IPS-NIHi7 (cell line): Measurements from ENCODE around the gene CCT8L2.
"Not testable (repeated sequence)": the region's sequence is repeated elsewhere in the genome, so short reads cannot be mapped to it uniquely, and the experiment has no call there.

Experiments
- DNase-seq: peaks from one replicate; pipeline ENCODE4 v3.0.0; 2012; ENCODE audit warnings: mixed read lengths; ENCODE audit errors: extremely low spot score

Gene CCT8L2

DNA sequence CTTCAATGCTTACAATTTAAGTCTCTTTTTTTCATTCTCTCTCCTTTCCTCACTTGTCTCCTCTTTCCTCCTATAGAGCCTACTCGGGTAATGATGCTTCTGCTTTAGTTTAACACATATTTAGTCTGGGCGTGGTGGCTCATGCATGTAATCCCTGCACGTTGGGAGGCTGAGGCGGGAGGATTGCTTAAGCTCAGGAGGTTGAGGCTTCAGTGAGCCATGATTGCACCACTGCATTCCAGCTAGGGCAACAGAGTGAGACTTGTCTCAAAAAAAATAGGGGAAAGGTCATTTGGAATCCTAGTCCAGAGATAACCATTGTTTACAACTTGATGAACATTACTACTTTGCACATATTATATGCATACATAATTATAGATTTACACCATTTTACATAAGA is 1.4 kb upstream of the CCT8L2 start:
- DNase-seq, result no peak

GRCh38 chr22:16592231-16592630 is 379 bp downstream of the CCT8L2 start:
- DNase-seq, result not testable (repeated sequence)

DNA sequence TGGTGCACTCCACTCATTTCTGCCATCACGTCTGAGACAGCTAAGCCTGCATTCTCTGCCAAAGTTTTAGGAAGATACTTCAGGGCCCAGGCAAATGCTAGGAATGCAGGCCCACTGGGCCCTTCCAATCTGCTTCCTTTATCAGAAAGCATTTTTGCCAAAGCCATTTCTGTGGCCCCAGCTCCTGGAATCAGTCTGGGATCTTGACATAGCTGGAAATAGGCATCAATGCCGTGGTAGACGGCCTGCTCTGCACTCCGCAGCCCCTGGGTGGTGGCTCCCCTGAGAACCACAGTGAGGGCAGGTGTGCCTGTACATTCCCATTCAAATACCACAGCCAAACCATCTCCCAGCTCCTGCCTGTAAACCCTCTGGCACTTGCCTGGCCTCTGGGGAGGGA is 1.5 kb downstream of the CCT8L2 start:
- not testable (repeated sequence) for DNase-seq

DNA sequence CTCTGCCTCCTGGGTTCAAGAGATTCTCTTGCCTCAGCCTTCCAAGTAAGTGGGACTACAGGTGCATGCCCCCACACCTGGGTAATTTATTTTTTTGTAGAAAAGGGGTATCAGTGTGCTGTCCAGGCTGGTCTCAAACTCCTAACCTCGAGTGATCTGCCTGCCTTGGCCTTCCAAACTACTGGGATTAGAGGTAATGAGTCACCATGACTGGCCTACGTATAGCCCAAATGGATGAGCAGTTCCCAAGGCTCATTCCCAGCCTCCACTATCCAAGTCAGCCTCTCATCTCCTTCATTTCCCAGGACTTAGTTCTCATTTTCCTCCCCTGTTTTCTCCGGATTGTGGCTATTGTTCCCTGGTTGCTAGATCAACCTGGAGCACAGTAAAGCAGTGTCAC is 5.6 kb downstream of the CCT8L2 start:
- DNase-seq, result no peak

DNA sequence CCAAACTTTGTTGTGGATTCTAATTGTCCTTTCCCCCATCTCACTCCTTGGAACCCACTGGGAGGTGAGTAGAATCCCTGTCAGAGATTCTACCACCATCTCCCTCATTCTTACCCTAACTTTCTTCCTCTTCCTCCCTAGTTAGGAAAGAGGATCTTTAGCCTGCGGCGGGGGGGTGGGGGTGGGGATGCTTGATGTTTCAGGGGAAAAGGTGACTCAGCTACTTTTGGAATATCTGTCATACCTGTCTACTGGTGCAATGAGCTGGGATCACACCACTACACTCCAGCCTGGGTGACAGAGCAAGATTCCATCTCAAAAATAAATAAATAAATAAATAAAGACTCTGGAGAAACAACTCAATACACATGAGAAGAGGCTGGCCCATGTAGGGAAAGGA is 6.4 kb downstream of the CCT8L2 start:
- DNase-seq, result no peak

GRCh38 chr22:16580872-16581271 is 11.7 kb downstream of the CCT8L2 start:
- DNase-seq, result not testable (repeated sequence)

DNA sequence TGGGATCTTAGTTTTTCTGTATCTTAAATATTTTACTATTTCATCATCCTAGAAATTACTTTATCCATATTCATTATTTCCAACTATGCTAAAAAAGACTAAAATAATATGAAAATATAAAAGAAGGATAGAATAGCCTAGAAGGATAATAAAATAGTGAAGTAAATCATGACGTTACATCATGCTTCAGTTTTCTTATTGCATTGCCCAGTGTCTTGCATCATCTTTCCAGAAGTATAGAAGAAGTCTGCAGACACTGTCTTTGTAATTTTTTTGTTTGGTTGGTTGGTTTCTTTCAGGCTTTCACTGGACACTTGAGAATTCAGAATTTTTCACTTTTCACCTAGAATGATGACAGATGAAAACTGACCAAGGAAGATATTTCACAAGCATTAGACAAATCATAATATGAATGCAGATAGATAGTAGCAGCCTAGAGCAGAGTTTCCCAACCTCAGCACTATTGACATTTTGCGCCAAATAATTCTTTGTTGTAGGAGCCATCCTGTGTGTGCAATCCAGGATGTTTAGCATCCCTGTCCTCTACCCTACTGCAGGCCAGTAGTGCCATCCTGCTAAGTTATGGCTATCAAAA is 23.3 kb downstream of the CCT8L2 start:
- DNase-seq, result not testable (repeated sequence)

DNA sequence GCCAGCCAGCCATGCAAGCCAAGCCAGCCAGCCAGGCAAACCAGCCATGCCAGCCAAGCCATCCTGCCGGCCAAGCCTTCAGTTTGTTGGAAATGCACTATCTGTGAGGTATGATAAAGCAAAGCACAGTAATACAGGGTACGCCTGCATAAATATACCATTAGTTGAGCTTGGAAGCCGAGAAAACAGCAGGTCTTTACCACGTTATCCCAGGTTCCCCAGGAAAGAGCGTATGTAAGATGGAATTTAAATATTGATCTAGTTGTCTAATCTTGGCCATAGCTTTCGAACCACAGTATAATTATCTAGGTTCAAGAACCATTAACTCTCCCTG is 24.2 kb downstream of the CCT8L2 start:
- no peak for DNase-seq

- not testable (repeated sequence) for DNase-seq
Measured at GRCh38 chr22:16567617-16568424, 24.8 kb downstream of the CCT8L2 start.

GRCh38 chr22:16566421-16567151 is 26.0 kb downstream of the CCT8L2 start:
- DNase-seq, result not testable (repeated sequence)

DNA sequence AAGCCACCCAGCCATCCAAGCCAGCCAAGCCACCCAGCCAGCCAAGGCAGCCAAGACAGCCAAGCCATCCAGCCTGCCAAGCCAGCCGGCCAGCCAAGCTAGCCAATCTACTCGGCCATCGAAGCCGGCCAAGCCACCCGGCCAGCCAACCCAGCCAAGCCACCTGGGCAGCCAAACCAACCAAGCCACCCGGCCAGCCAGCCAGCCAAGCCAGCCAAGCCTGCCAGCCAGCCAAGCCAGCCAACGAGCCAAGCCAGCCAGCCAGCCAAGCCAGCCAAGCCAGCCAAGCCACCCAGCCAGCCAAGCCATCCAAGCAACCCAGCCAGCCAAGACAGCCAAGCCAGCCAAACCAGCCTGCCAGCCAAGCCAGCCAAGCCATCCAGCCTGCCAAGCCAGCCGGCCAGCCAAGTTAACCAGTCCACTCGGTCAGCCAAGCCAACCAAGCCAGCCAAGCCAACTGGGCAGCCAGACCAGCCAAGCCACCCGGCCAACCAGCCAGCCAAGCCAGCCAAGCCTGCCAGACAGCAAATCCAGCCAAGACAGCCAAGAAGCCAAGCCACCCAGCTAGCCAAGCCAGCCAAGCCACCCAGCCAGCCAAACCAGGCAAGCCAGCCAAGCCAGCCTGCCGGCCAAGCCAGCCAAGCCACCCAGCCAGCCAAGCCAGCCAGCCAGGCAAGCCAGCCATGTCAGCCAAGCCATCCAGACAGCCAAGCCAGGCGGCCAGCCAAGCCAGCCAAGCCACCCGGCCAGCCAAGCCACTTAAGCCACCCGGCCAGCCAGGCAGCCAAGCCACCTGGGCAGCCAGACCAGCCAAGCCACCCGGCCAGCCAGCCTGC is 26.8 kb downstream of the CCT8L2 start:
- not testable (repeated sequence) for DNase-seq

DNA sequence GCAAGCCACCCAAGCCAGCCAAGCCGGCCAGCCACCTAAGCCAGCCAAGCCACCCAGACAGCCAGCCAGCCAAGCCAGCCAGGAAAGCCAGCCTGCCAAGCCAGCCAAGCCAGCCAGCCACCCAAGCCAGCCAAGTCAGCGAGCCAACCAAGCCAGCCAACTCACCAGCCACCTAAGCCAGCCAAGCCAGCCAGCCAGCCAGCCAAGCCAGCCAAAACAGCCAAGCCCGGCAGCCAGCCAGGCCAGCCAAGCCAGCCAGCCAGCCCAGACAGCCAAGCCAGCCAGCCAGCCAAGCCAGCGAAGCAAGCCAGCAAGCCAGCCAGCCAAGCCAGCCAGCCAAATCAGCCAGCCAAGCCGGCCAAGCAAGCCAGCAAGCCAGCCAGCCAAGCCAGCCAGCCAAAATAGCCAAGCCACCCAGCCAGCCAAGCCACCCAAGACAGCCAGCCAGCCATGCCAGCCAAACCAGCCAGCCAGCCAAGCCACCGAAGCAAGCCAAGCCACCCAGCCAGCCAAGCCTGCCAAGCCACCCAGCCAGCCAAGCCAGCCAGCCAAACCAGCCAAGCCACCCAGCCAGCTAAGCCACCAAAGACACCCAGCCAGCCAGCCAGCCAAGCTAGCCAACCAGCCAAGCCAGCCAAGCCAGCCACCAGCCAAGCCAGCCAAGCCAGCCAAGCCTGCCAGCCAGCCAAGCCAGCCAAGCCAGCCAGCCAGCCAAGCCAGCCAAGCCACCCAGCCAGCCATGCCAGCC is 27.6 kb downstream of the CCT8L2 start:
- DNase-seq, result not testable (repeated sequence)

DNA sequence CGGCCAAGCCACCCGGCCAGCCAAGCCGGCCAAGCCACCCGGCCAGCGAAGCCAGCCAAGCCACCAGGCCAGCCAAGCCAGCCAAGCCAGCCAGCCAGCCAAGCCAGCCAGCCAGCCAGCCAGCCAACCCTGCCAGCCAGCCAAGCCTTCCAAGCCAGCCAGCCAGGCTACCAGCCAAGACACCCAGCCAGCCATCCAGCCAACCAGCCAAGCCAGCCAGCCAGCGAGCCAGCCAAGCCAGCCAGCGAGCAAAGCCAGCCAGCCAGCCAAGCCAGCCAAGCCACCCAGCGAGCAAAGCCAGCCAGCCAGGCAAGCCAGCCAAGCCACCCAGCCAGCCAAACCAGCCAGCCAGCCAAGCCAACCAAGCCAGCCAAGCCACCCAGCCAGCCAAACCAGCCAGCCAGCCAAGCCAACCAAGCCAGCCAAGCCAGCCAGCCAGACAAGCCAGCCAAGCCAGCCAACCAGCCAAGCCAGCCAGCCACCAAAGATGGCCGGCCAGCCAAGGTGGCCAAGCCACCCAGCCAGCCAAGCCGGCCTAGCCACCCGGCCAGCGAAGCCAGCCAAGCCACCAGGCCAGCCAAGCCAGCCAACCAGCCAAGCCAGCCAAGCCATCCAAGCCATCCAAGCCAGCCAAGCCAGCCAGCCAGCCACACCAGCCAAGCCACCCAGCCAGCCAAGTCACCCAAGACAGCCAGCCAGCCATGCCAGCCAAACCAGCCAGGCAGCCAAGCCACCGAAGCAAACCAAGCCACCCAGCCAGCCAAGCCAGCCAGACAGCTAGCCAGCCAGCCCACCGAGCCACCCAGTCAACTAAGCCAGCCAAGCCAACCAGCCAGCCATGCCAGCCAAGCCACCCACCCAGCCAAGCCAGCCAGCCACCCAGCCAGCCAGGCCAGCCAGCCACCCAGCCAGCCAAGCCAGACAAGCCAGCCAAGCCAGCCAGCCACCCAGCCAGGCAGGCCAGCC is 28.8 kb downstream of the CCT8L2 start:
- no peak for DNase-seq

DNA sequence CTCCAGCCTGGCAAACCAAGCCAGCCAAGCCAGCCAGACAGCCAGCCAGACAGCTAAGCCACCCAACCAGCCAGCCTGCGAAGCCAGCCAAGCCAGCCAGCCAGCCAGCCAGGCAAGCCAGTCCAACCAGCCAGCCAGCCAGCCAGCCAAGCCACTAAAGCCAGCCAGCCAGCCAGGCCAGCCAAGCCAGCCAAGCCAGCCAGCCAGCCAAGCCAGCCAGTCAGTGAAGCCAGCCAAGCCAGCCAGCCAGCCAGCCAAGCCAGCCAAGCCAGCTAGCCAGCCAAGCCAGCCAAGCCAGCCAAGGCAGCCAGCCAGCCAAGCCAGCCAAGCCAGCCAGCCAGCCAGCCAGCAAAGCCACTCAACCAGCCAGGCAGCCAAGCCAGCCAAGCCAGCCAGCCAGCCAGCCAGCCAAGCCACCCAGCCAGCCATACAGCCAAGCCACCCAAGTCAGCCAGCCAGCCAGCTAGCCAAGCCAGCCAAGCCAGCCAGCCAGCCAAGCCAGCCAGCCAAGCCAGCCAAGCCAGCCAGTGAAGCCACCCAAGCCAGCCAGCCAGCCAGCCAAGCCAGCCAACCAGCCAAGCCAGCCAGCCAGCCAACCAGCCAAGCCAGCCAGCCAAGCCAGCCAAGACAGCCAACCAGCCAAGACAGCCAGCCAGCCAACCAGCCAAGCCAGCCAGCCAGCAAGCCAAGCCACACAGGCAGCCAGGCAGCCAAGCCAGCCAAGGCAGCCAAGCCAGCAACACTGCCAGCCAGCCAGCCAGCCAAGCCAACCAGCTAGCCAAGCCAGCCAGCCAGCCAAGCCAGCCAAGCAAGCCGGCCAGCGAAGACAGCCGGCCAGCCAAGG is 29.7 kb downstream of the CCT8L2 start:
- DNase-seq, result no peak

GRCh38 chr22:16561093-16561658 is 31.4 kb downstream of the CCT8L2 start:
- not testable (repeated sequence) for DNase-seq

GRCh38 chr22:16560651-16561050 is 32.0 kb downstream of the CCT8L2 start:
- DNase-seq, result not testable (repeated sequence)

- not testable (repeated sequence) for DNase-seq
Measured at GRCh38 chr22:16559996-16560395, 32.6 kb downstream of the CCT8L2 start.

GRCh38 chr22:16559056-16559955 is 33.3 kb downstream of the CCT8L2 start:
- no peak for DNase-seq
